Keratinocyte (primary cell): ENCODE results near the gene MLX.

ENCODE experiments used
- CTCF ChIP-seq, 3 experiments: IDR thresholded peaks in 1 of 3; conservative IDR thresholded peaks in 1 of 3; optimal IDR thresholded peaks in 1 of 3; 2 replicates in 2 of 3; 3 replicates in 1 of 3; pipeline versions ENCODE3 to v1.5.1; 2011; ENCODE audit warnings: low read length in 3 of 3, mild to moderate bottlenecking in 3 of 3, moderate library complexity in 2 of 3, control low read depth in 1 of 3, inconsistent platforms in 1 of 3; ENCODE audit not compliant: insufficient read depth in 2 of 3; ENCODE audit errors: extremely low read depth in 1 of 3
- EZH2 ChIP-seq: IDR thresholded peaks from one replicate; pipeline ENCODE4 v1.6.1; 2012; ENCODE audit warnings: inconsistent platforms, mild to moderate bottlenecking, low read length, moderate library complexity

GRCh38 chr17:42590886-42591285 is 24.0 kb downstream of the MLX start:
- TF ChIP-seq CTCF (optimal IDR thresholded peaks at IDR 0.05 in 1 of 3, IDR thresholded peaks at IDR 0.05 in 1 of 3, conservative IDR thresholded peaks at IDR 0.05 in 1 of 3; ENCODE audit: extremely low read depth in 1 of 3, insufficient read depth in 2 of 3, low read length in 3 of 3) (no peak), EZH2 (no peak)
